B cell (primary cell): ENCODE results near the gene MAP3K14. TPM values are rescaled to one million over a fixed set of nuclear protein-coding genes. Genes with fewer than 3 reads are reported as not detected.

Experiments
- ATAC-seq: fragments of 200-7000 bp; cut with Tn5 transposase; one replicate; pipeline ENCODE4 v1.10.0; 2021; ENCODE audit warnings: low read depth, mild to moderate bottlenecking, moderate number of reproducible peaks, moderate library complexity
- CTCF ChIA-PET: fragments of 350-600 bp; sonication (Branson Sonifier 250); formaldehyde crosslinking; loops from one replicate; lab custom pipeline; 2021; ENCODE audit warnings: antibody characterized with exemption, inconsistent platforms; lab: Charles Lee
- POLR2A ChIA-PET: fragments of 350-600 bp; sonication (Branson Sonifier 250); formaldehyde crosslinking; loops from one replicate; lab custom pipeline; 2021; ENCODE audit warnings: antibody characterized with exemption; lab: Charles Lee
- DNase-seq: peaks from one replicate; pipeline ENCODE4 v3.0.0; 2013
- H2AFZ ChIP-seq: 2 replicates; pipeline ENCODE4 v1.6.1; 2012; ENCODE audit warnings: mild to moderate bottlenecking, low read depth, low read length; ENCODE audit not compliant: insufficient read depth, poor library complexity, severe bottlenecking
- H3K27ac ChIP-seq, 2 donors: 1 replicate in 1 of 2; 2 replicates in 1 of 2; pipeline ENCODE4 v1.5.1; 2012 to 2013; ENCODE audit warnings: low read length in 2 of 2, mild to moderate bottlenecking in 2 of 2, moderate library complexity in 1 of 2
- H3K27me3 ChIP-seq, 4 experiments: fragments of 200-600 bp in 1 of 4; sonication (generic) in 1 of 4; replicated peaks in 1 of 4; 1 replicate in 2 of 4; 2 replicates in 2 of 4; pipeline versions ENCODE4 v1.6.1 to v1.7.0; 2013 to 2016; ENCODE audit warnings: low read length in 3 of 4, mild to moderate bottlenecking in 2 of 4, mixed read lengths in 1 of 4, moderate library complexity in 1 of 4; ENCODE audit not compliant: insufficient read depth in 4 of 4, control insufficient read depth in 3 of 4; ENCODE audit errors: control extremely low read depth in 1 of 4
- H3K36me3 ChIP-seq, 2 experiments: replicated peaks in 1 of 2; 1 replicate in 1 of 2; 2 replicates in 1 of 2; pipeline versions ENCODE4 v1.6.1 to v1.7.1; 2013; ENCODE audit warnings: low read length in 1 of 2; ENCODE audit not compliant: insufficient read depth in 2 of 2, control insufficient read depth in 1 of 2; ENCODE audit errors: control extremely low read depth in 1 of 2, extremely low read depth in 1 of 2
- H3K4me1 ChIP-seq, 2 donors: fragments of 200-600 bp in 1 of 2; sonication (generic) in 1 of 2; 1 replicate in 1 of 2; 2 replicates in 1 of 2; pipeline versions ENCODE4 v1.5.1 to v1.6.1; 2013 to 2017; ENCODE audit warnings: low read length in 2 of 2; ENCODE audit not compliant: control insufficient read depth in 2 of 2, insufficient read depth in 2 of 2
- H3K4me2 ChIP-seq: replicated peaks from 2 replicates; pipeline ENCODE3; 2012; ENCODE audit warnings: mild to moderate bottlenecking, low read depth, low read length; ENCODE audit not compliant: poor library complexity, severe bottlenecking
- H3K4me3 ChIP-seq, 5 experiments: fragments of 200-600 bp in 1 of 5; sonication (generic) in 1 of 5; 1 replicate in 3 of 5; 2 replicates in 2 of 5; pipeline versions ENCODE4 v1.5.1 to v1.7.0; 2011 to 2016; ENCODE audit warnings: low read length in 4 of 5, mild to moderate bottlenecking in 4 of 5, low read depth in 2 of 5, control low read depth in 1 of 5, moderate library complexity in 1 of 5; ENCODE audit not compliant: insufficient read depth in 1 of 5; ENCODE audit errors: control extremely low read depth in 1 of 5, extremely low read depth in 1 of 5
- H3K79me2 ChIP-seq: fragments of 200-600 bp; sonication (generic); one replicate; pipeline ENCODE4 v1.6.0; 2016; ENCODE audit warnings: low read length; ENCODE audit not compliant: control insufficient read depth, insufficient read depth
- H3K9ac ChIP-seq: fragments of 200-600 bp; sonication (generic); 2 replicates; pipeline ENCODE4 v1.6.1; 2017; ENCODE audit warnings: mild to moderate bottlenecking, low read length, moderate library complexity
- H3K9me3 ChIP-seq, 3 donors: one replicate each; pipeline versions ENCODE4 v1.6.1 to v1.7.1; 2013; ENCODE audit warnings: low read length in 2 of 3; ENCODE audit not compliant: control insufficient read depth in 2 of 3, insufficient read depth in 1 of 3; ENCODE audit errors: control extremely low read depth in 1 of 3
- H4K20me1 ChIP-seq: 2 replicates; pipeline ENCODE4 v1.6.0; 2012; ENCODE audit warnings: mild to moderate bottlenecking, low read length; ENCODE audit not compliant: insufficient read depth, control insufficient read depth, poor library complexity, severe bottlenecking
- H3K27ac Mint-ChIP-seq: one replicate; pipeline ENCODE4 v1.8.0; 2021; ENCODE audit warnings: mixed read lengths
- H3K27me3 Mint-ChIP-seq: one replicate; pipeline ENCODE4 v1.8.0; 2021; ENCODE audit warnings: mixed read lengths
- H3K4me1 Mint-ChIP-seq: one replicate; pipeline ENCODE4 v1.8.0; 2021; ENCODE audit warnings: mixed read lengths
- H3K4me3 Mint-ChIP-seq: one replicate; pipeline ENCODE4 v1.8.0; 2021; ENCODE audit warnings: mixed read lengths
- H3K9me3 Mint-ChIP-seq: one replicate; pipeline ENCODE4 v1.8.0; 2022; ENCODE audit warnings: mixed read lengths; ENCODE audit not compliant: insufficient read depth
- EZH2 ChIP-seq: IDR thresholded peaks from 2 replicates; pipeline ENCODE4 v1.6.1; 2012; ENCODE audit warnings: borderline replicate concordance, low read depth, mild to moderate bottlenecking, moderate library complexity, low read length; ENCODE audit not compliant: insufficient read depth, poor library complexity, severe bottlenecking
- WGBS: methylation state at CpG from one replicate; pipeline ENCODE4 v1.1.5; 2013; ENCODE audit warnings: missing lambda C conversion rate; ENCODE audit not compliant: insufficient coverage; 5-methylcytosine and 5-hydroxymethylcytosine counted together
- intact Hi-C: fragments of 100-400 bp; cut with micrococcal nuclease; formaldehyde crosslinking; loops from one replicate; pipeline ENCODE4 v1.10.0; 2022
- polyA plus RNA-seq: library from polyadenylated mRNA; depleted of rRNA; stranded (reverse); fragments of >200 nt; gene quantifications from 2 replicates; pipeline ENCODE4 v1.2.3, GENCODE V29; 2012
- total RNA-seq, 2 donors: library from RNA; stranded (reverse); fragments of 120-200 nt in 1 of 2; gene quantifications; 1 replicate in 1 of 2; 2 replicates in 1 of 2; pipeline versions ENCODE4 v1.2.3 to v1.2.4, GENCODE V29; 2013 to 2022
- TF ChIP-seq, protein P1 (sequence below): fragments of 200-600 bp; IDR thresholded peaks from one replicate; pipeline ENCODE4 v1.8.0; 2022; ENCODE audit warnings: antibody characterized with exemption, mild to moderate bottlenecking

The MAP3K14 gene
- total and polyA plus RNA-seq, 2 donors (not counting 1 experiment from before 2014, with no cell fraction given): 66.1 to 84.1 TPM

DNA sequence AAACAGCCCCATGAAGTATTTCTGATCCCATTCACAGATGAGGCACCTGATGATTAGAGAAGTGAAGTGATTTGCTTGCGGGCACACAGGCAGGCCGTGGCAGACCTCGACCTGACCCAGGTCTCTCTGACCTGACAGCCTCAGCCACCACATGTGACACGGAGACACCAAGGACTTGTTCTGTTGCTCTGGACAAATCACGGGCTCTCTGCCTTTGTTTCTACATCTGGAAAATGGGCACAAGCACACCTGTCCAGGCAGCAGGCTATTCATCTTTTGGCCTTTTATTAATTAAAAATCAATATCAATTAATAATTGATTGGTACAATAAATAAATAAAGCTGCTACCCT lies 3.4 kb downstream of the MAP3K14 start:
- POLR2A ChIA-PET: interaction anchor here (1.1 to 4.5 kb wide), 3 partner anchors 11 to 87 kb away, joined by 3 to 25 read pairs (median 7); no protein-coding TSS in a partner anchor
- H4K20me1 ChIP-seq: no peaks in the 10 kb centered on the region
- peak overlapping the region; percentile 46 for H2AFZ ChIP-seq
- peak overlapping the region in 3 of 5 experiments; percentile 6 to 90 (median 13) for H3K4me3 ChIP-seq
- peak overlapping the region; percentile 87 to 93 for H3K27ac ChIP-seq
- ATAC-seq: no peak
- Mint-ChIP-seq H3K27me3 (no peaks in the 10 kb centered on the region), H3K9me3 (no peaks in the 10 kb centered on the region), H3K27ac (peak overlapping the region; percentile 92), H3K4me3 (peak overlapping the region; percentile 90), H3K4me1 (peaks cover 80% of the 10 kb centered on the region)
- intact Hi-C loops: no loop called here
- H3K4me1 ChIP-seq: peaks cover 75 to 81% of the 10 kb centered on the region in 2 donors
- H3K4me2 ChIP-seq: peak overlapping the region; percentile 73
- no peaks in the 10 kb centered on the region for H3K9me3 ChIP-seq
- H3K9ac ChIP-seq: peak overlapping the region; percentile 80
- DNase-seq: peak; percentile 46
- CTCF ChIA-PET: interaction anchor here (1.3 to 12.8 kb wide), 9 partner anchors 13 to 93 kb away, joined by 3 to 207 read pairs (median 38); partner anchors contain the start of gene FMNL1
- H3K79me2 ChIP-seq: peaks cover 79% of the 10 kb centered on the region
- H3K27me3 ChIP-seq: no peaks in the 10 kb centered on the region
- no peak for TF ChIP-seq EZH2
- TF ChIP-seq, protein P1, sequence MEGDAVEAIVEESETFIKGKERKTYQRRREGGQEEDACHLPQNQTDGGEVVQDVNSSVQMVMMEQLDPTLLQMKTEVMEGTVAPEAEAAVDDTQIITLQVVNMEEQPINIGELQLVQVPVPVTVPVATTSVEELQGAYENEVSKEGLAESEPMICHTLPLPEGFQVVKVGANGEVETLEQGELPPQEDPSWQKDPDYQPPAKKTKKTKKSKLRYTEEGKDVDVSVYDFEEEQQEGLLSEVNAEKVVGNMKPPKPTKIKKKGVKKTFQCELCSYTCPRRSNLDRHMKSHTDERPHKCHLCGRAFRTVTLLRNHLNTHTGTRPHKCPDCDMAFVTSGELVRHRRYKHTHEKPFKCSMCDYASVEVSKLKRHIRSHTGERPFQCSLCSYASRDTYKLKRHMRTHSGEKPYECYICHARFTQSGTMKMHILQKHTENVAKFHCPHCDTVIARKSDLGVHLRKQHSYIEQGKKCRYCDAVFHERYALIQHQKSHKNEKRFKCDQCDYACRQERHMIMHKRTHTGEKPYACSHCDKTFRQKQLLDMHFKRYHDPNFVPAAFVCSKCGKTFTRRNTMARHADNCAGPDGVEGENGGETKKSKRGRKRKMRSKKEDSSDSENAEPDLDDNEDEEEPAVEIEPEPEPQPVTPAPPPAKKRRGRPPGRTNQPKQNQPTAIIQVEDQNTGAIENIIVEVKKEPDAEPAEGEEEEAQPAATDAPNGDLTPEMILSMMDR: no peak
- WGBS: 40% methylated on average over 5 of the region's 5 CpGs
- H3K36me3 ChIP-seq: peaks cover 0 to 20% of the 10 kb centered on the region in 2 experiments
